ENCODE data around the gene CHST9. TPM values are rescaled to one million over a fixed set of nuclear protein-coding genes. Genes with fewer than 3 reads are reported as not detected.
A peak's percentile ranks its signal among the peaks of the same experiment; 100 is the strongest.

CHST9 gene
- total RNA-seq, 1 experiment from 2014 or later: 19.2 TPM

DNA sequence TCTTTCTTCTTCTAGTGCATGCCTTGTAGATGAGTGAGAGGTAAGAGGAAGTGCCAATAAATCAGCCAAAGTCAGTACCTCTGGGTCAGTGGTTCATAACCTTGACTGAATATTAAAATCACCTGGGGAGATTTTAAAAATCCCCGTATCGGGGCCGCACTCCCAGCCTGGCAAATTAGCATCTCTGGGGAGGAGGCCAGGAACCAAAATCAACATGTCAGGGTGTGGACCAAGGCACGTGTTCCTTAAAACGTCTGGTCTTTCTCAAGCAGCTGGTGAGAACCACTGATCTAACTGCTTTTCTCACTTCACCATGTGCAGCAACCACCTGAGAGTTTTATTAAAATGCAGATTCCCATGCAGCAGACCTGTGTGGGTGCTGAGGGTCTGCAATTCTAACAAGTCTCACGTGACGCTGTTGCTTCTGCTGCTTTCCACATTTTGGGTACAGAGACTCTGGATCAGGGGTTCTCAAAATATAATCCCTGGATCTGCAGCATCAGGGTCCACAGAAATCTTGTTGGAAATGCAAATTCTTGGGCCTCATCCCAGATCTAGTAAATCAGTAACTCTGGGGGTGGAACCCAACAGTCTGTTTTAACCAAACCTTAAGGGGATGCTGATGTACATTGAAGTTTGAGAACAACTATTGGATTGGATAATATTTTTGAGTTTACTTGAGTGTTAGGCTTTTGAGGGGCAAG, 49.5 kb downstream of the CHST9 start:
- DNase-seq (ENCODE audit: low spot score) (no peak), ATAC-seq (no peak)
- ChIA-PET POLR2A (no interaction called here), CTCF (no interaction called here)
- Mint-ChIP-seq H3K4me1 (peaks cover 26% of the 10 kb centered on the region), H3K4me3 (no peak overlapping the region), H3K27me3 (ENCODE audit: low read depth) (no peaks in the 10 kb centered on the region), H3K36me3 (peaks cover 7% of the 10 kb centered on the region; the same call in 1 of the 2 replicates), H3K9me3 (no peaks in the 10 kb centered on the region), H3K27ac (peak overlapping the region; percentile 39)
- TF ChIP-seq ESRRA (CRISPR knock-in tag; IDR thresholded peaks at IDR 0.05; ENCODE audit: borderline replicate concordance) (no peak), ATF1 (CRISPR knock-in tag; IDR thresholded peaks at IDR 0.05) (no peak), SOX15 (CRISPR knock-in tag; IDR thresholded peaks at IDR 0.05) (no peak), FOXP1 (CRISPR knock-in tag; IDR thresholded peaks at IDR 0.05; ENCODE audit: borderline replicate concordance) (no peak), ZNF416 (CRISPR knock-in tag; IDR thresholded peaks at IDR 0.05) (no peak), PRRX2 (CRISPR knock-in tag; IDR thresholded peaks at IDR 0.05) (no peak), GTF2I (CRISPR knock-in tag; conservative IDR thresholded peaks at IDR 0.05) (no peak), ZNF138 (CRISPR knock-in tag; conservative IDR thresholded peaks at IDR 0.05) (no peak), JUN (CRISPR knock-in tag; IDR thresholded peaks at IDR 0.05) (no peak)
- TF ChIP-seq, protein P1, sequence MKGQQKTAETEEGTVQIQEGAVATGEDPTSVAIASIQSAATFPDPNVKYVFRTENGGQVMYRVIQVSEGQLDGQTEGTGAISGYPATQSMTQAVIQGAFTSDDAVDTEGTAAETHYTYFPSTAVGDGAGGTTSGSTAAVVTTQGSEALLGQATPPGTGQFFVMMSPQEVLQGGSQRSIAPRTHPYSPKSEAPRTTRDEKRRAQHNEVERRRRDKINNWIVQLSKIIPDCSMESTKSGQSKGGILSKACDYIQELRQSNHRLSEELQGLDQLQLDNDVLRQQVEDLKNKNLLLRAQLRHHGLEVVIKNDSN (CRISPR knock-in tag; IDR thresholded peaks at IDR 0.05): no peak
- TF ChIP-seq, protein P2, sequence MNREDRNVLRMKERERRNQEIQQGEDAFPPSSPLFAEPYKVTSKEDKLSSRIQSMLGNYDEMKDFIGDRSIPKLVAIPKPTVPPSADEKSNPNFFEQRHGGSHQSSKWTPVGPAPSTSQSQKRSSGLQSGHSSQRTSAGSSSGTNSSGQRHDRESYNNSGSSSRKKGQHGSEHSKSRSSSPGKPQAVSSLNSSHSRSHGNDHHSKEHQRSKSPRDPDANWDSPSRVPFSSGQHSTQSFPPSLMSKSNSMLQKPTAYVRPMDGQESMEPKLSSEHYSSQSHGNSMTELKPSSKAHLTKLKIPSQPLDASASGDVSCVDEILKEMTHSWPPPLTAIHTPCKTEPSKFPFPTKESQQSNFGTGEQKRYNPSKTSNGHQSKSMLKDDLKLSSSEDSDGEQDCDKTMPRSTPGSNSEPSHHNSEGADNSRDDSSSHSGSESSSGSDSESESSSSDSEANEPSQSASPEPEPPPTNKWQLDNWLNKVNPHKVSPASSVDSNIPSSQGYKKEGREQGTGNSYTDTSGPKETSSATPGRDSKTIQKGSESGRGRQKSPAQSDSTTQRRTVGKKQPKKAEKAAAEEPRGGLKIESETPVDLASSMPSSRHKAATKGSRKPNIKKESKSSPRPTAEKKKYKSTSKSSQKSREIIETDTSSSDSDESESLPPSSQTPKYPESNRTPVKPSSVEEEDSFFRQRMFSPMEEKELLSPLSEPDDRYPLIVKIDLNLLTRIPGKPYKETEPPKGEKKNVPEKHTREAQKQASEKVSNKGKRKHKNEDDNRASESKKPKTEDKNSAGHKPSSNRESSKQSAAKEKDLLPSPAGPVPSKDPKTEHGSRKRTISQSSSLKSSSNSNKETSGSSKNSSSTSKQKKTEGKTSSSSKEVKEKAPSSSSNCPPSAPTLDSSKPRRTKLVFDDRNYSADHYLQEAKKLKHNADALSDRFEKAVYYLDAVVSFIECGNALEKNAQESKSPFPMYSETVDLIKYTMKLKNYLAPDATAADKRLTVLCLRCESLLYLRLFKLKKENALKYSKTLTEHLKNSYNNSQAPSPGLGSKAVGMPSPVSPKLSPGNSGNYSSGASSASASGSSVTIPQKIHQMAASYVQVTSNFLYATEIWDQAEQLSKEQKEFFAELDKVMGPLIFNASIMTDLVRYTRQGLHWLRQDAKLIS (CRISPR knock-in tag; IDR thresholded peaks at IDR 0.05; ENCODE audit: borderline replicate concordance): no peak
- TF ChIP-seq, protein P3, sequence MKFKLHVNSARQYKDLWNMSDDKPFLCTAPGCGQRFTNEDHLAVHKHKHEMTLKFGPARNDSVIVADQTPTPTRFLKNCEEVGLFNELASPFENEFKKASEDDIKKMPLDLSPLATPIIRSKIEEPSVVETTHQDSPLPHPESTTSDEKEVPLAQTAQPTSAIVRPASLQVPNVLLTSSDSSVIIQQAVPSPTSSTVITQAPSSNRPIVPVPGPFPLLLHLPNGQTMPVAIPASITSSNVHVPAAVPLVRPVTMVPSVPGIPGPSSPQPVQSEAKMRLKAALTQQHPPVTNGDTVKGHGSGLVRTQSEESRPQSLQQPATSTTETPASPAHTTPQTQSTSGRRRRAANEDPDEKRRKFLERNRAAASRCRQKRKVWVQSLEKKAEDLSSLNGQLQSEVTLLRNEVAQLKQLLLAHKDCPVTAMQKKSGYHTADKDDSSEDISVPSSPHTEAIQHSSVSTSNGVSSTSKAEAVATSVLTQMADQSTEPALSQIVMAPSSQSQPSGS (CRISPR knock-in tag; IDR thresholded peaks at IDR 0.05; ENCODE audit: borderline replicate concordance, low read depth): no peak
- TF ChIP-seq, protein P4, sequence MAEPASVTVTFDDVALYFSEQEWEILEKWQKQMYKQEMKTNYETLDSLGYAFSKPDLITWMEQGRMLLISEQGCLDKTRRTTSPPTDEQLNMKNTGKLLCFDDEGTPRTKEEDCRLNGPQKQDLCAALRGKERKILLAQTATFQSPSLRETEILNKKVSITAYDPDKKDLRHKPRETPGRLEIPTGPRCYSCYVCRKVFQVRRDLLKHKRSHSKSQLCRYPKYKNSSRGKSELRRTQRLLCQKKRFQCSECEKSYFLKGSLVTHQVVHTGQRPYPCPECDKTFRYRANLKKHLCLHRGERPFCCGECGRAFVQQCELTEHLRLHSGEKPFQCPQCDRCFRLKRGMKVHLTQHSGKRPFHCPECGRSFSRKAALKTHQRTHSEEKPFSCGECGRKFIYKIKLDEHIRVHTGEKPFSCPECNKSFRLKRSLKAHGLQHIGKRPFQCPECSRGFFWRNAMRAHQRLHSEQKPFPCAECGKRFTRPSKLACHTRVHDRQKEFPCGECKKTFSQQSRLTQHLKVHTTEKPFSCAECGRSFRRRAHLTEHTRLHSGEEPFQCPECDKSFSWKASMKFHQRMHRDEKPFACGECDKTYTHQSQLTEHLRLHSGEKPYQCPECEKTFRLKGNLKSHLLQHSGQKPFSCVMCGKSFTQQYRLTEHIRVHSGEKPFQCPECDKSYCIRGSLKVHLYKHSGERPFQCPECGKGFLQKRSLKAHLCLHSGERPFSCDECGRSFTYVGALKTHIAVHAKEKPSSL (CRISPR knock-in tag; conservative IDR thresholded peaks at IDR 0.05): no peak
- TF ChIP-seq, protein P5, sequence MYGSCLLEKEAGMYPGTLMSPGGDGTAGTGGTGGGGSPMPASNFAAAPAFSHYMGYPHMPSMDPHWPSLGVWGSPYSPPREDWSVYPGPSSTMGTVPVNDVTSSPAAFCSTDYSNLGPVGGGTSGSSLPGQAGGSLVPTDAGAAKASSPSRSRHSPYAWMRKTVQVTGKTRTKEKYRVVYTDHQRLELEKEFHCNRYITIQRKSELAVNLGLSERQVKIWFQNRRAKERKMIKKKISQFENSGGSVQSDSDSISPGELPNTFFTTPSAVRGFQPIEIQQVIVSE (CRISPR knock-in tag; IDR thresholded peaks at IDR 0.05; ENCODE audit: borderline replicate concordance): no peak
- TF ChIP-seq, protein P6, sequence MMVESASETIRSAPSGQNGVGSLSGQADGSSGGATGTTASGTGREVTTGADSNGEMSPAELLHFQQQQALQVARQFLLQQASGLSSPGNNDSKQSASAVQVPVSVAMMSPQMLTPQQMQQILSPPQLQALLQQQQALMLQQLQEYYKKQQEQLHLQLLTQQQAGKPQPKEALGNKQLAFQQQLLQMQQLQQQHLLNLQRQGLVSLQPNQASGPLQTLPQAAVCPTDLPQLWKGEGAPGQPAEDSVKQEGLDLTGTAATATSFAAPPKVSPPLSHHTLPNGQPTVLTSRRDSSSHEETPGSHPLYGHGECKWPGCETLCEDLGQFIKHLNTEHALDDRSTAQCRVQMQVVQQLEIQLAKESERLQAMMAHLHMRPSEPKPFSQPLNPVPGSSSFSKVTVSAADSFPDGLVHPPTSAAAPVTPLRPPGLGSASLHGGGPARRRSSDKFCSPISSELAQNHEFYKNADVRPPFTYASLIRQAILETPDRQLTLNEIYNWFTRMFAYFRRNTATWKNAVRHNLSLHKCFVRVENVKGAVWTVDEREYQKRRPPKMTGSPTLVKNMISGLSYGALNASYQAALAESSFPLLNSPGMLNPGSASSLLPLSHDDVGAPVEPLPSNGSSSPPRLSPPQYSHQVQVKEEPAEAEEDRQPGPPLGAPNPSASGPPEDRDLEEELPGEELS (CRISPR knock-in tag; IDR thresholded peaks at IDR 0.05): no peak
- TF ChIP-seq, protein P7, sequence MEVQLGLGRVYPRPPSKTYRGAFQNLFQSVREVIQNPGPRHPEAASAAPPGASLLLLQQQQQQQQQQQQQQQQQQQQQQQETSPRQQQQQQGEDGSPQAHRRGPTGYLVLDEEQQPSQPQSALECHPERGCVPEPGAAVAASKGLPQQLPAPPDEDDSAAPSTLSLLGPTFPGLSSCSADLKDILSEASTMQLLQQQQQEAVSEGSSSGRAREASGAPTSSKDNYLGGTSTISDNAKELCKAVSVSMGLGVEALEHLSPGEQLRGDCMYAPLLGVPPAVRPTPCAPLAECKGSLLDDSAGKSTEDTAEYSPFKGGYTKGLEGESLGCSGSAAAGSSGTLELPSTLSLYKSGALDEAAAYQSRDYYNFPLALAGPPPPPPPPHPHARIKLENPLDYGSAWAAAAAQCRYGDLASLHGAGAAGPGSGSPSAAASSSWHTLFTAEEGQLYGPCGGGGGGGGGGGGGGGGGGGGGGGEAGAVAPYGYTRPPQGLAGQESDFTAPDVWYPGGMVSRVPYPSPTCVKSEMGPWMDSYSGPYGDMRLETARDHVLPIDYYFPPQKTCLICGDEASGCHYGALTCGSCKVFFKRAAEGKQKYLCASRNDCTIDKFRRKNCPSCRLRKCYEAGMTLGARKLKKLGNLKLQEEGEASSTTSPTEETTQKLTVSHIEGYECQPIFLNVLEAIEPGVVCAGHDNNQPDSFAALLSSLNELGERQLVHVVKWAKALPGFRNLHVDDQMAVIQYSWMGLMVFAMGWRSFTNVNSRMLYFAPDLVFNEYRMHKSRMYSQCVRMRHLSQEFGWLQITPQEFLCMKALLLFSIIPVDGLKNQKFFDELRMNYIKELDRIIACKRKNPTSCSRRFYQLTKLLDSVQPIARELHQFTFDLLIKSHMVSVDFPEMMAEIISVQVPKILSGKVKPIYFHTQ (CRISPR knock-in tag; IDR thresholded peaks at IDR 0.05): no peak
- TF ChIP-seq, protein P8, sequence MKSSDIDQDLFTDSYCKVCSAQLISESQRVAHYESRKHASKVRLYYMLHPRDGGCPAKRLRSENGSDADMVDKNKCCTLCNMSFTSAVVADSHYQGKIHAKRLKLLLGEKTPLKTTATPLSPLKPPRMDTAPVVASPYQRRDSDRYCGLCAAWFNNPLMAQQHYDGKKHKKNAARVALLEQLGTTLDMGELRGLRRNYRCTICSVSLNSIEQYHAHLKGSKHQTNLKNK (CRISPR knock-in tag; IDR thresholded peaks at IDR 0.05): no peak

Data from WTC11 (cell line).